GM06990 (cell line): Measurements from ENCODE around the gene BSN.

Experiments used
- DNase-seq: peaks from one replicate; pipeline ENCODE4 v3.0.0-alpha.2; 2011; ENCODE audit not compliant: insufficient read length; ENCODE audit errors: extremely low read depth
- H3K27me3 ChIP-seq: replicated peaks from 2 replicates; pipeline ENCODE4 v1.6.0; 2011; ENCODE audit warnings: low read length; ENCODE audit not compliant: control insufficient read depth, insufficient read depth
- H3K36me3 ChIP-seq: 2 replicates; pipeline ENCODE4 v1.5.1; 2011; ENCODE audit warnings: low read length; ENCODE audit not compliant: control insufficient read depth, insufficient read depth
- H3K4me3 ChIP-seq: replicated peaks from 2 replicates; pipeline ENCODE4 v1.5.1; 2011; ENCODE audit warnings: low read depth, mild to moderate bottlenecking, control low read depth, low read length
- CTCF ChIP-seq: IDR thresholded peaks from 2 replicates; pipeline ENCODE4 v1.5.1; 2011; ENCODE audit warnings: low read length, control low read depth, mild to moderate bottlenecking, inconsistent platforms; ENCODE audit not compliant: insufficient read depth, poor library complexity, severe bottlenecking

The BSN gene

GRCh38 chr3:49700014-49700413 lies 145.7 kb downstream of the BSN start:
- TF ChIP-seq CTCF, result no peak
- peaks cover 30% of the 10 kb centered on the region for H3K36me3 ChIP-seq
- no peak for DNase-seq
- no peaks in the 10 kb centered on the region for H3K27me3 ChIP-seq
- H3K4me3 ChIP-seq, result no peak overlapping the region

- H3K36me3 ChIP-seq, result peaks cover 34% of the 10 kb centered on the region
- DNase-seq, result no peak
- H3K4me3 ChIP-seq, result no peak overlapping the region
Observed at GRCh38 chr3:49700453-49701128, 146.3 kb downstream of the BSN start.

GRCh38 chr3:49701388-49702077 lies 147.3 kb downstream of the BSN start:
- peak; percentile 44 for TF ChIP-seq CTCF
- Histone ChIP-seq H3K4me3 (no peak overlapping the region), H3K27me3 (no peaks in the 10 kb centered on the region), H3K36me3 (peaks cover 39% of the 10 kb centered on the region)
- DNase-seq, result no peak

More at GRCh38 chr3:49700453-49701128, 146.3 kb downstream of the BSN start:
- H3K27me3 ChIP-seq, result no peaks in the 10 kb centered on the region
- TF ChIP-seq CTCF, result peak; percentile 21

- no peak for DNase-seq
- TF ChIP-seq CTCF, result no peak
- H3K4me3 ChIP-seq, result no peak overlapping the region
- peaks cover 37% of the 10 kb centered on the region for H3K36me3 ChIP-seq
- no peaks in the 10 kb centered on the region for H3K27me3 ChIP-seq
Observed at GRCh38 chr3:49702672-49703071, 148.4 kb downstream of the BSN start.

- peak; percentile 95 for TF ChIP-seq CTCF
- H3K36me3 ChIP-seq, result peaks cover 34% of the 10 kb centered on the region
- H3K4me3 ChIP-seq, result no peak overlapping the region
- H3K27me3 ChIP-seq, result no peaks in the 10 kb centered on the region
- no peak for DNase-seq
Observed at GRCh38 chr3:49703443-49703927, 149.2 kb downstream of the BSN start.
